C1 segment of cervical spinal cord (tissue), 14 donors: ENCODE data around the gene C17orf75.
"Not testable (repeated sequence)": the region's sequence is repeated elsewhere in the genome, so short reads cannot be mapped to it uniquely, and the experiment has no call there.

Experiments used
- DNase-seq, 14 donors: peaks; one replicate each; lab custom pipeline; 2025; lab: John Stamatoyannopoulos, UW

C17orf75 gene, protein sequence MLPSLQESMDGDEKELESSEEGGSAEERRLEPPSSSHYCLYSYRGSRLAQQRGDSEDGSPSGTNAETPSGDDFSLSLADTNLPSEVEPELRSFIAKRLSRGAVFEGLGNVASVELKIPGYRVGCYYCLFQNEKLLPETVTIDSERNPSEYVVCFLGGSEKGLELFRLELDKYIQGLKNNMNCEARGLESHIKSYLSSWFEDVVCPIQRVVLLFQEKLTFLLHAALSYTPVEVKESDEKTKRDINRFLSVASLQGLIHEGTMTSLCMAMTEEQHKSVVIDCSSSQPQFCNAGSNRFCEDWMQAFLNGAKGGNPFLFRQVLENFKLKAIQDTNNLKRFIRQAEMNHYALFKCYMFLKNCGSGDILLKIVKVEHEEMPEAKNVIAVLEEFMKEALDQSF

DNA sequence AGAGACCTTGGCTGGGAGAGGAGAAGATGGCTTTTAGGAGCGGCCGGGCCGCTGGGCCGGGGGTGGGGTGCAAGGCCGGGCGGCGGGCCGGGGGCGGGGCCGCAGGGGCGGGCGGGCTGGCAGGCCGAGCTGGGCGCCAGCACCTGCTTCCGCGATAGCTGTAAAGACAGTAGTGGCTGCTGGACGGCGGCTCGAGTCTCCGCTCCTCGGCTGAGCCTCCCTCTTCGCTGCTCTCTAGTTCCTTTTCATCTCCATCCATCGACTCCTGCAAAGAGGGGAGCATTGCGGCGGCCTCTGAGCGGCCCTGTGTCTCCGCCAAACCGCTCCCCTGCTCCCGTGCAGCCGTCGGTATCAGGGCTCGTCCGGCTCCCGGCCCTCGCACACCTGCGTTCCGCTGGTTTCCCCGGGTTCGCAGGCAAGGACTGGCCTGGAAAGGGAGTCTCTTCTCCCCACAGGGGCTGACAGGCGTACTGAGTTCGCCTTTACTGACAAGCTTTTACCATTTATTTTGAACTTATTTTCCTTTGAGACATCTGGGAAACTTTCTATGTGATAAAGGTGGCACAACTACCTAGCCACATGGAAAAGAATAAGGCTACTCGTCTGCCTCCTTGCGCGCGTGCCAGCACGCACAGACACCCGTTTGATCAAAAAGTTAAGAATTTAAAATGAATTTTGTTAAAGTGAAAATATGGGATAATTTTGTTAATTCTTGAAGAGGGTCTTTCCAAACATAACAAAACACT is at the start of gene C17orf75:
Gene C17orf75 (minus strand): TSS at position 317 of the 746 bp plus-strand sequence. CDS start 34 bp downstream, at position 283.
- DNase-seq = peak in 13 of 14 donors; percentile 30 to 81 (median 64)

DNA sequence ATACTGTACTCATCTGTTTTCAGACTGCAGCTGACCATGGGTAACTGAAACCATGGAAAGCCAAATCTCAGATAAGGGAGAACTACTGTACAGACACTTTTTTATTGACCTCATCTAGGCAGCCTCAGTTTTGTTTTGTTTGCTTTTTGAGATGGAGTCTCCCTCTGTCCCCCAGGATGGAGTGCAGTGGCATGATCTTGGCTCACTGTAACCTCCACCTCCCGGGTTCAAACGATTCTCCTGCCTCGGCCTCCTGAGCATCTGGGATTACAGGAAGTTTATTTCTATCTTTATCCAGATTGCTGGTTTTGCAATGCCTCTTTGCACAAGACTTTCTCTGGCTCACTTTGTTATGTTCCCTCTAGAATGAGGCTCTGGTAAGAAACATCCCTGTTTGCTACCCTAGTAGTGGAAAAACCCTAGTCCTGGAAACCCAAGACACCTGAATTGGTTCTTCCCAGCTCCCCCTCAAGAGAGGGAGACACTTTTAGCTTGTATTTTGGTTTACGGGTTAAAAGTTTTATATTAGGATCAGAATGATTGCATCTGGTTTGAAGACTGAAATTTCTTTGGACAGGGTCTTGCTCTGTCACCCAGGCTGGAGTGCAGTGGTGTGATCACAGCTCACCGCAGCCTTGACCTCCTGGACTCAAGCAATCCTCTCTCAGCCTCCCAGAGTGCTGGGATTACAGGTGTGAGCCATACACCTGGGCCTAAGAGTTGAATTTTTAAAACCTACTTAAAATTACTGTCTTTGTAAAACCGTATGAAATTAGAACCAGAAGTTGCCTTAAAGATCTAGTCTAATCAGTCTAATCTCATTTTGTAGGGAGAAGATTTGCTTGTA is 46.9 kb upstream of the C17orf75 start:
- no peak for DNase-seq

DNA sequence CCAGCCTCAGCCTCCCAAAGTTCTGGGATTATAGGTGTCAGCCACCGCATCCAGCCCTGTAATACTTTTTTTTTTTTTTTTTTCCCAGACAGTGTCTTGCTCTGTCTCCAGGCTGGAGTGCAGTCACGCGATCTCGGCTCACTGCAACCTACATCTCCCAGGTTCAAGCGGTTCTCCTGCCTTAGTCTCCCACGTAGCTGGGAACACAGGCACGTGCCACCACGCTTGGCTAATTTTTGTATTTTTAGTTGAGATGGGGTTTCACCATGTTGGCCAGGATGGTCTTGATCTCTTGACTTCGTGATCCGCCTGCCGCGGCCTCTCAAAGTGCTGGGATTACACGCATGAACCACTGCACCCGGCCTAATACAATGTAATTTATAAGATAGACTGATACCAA is 46.2 kb upstream of the C17orf75 start:
- DNase-seq = not testable (repeated sequence)

DNA sequence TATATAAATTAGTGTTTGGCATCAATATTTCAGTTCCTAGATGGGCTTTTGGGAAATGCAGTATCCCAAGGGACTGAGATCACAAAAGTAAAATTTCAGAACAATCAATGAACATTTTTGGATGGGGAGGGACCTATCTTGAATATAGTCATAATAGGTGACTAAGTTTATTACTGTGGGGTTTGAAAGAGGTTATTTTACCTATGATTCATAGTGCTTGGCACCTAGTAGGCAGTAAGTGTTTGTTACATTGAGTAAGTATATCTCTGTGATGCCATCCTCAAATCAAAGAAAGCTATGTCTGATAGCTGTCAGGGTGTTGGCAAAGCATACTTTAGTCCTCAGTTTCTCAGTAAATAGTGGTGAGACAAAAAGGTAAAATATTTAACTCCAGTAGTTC is 44.9 kb upstream of the C17orf75 start:
- DNase-seq = no peak

DNA sequence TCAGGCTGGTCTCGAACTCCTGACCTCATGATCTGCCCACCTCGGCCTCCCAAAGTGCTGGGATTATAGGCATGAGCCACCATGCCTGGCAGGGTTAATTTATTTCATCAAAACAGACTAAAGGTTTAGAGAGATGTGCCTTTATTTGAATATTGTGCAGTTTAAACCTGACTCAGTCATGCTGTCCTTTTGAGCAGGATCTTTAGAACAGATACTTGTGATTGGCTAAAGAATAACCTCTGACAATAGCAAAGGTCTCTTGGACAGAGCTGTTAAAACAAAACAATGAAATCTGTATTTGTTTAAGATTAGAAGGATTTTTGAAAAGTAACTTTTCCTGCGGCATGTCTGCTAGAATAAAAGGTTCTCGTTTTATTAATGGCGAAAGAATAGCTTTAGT is 44.0 kb upstream of the C17orf75 start:
- DNase-seq = no peak

DNA sequence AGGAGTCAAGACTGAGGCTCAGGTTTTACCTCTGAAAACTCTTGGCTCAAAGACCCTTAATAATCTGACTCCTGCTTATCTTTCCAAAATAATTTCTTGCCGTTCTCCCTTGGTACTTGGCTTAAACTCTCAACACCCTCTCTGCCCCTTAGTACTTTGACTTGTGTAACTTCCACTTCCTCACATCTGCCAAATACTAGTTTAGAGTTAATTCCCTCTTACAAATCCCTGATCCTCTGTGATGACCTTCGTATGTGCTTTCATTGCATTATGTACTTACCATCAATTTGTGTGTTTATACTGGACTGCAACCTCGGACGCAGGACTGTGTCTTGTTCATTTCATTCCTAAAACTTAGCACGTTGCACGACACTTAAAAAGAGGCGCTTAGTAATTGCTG is 43.1 kb upstream of the C17orf75 start:
- DNase-seq = no peak

DNA sequence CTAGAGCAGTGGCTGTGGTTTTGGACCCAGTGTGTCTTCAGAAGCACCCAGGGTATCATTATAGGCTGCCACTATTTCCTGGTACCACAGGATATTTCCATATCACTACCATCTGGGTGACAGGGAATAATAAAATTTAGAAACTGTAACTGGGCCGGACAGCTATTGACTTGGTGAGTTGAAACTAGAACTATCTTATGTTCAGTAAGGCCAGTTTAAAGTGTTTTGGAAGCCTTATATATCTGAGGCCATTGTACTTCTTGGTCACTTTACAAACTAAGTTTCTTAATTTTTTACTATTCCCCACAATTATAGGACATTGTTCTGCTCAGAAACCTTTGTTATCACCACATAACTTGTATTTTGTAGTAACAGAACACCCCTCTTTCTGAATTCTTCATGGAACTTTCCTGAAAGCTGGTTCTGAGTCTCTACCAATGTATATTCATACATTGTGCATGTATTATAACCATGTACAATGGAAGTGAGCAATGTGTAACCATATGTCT is 42.0 kb upstream of the C17orf75 start:
- DNase-seq = no peak

DNA sequence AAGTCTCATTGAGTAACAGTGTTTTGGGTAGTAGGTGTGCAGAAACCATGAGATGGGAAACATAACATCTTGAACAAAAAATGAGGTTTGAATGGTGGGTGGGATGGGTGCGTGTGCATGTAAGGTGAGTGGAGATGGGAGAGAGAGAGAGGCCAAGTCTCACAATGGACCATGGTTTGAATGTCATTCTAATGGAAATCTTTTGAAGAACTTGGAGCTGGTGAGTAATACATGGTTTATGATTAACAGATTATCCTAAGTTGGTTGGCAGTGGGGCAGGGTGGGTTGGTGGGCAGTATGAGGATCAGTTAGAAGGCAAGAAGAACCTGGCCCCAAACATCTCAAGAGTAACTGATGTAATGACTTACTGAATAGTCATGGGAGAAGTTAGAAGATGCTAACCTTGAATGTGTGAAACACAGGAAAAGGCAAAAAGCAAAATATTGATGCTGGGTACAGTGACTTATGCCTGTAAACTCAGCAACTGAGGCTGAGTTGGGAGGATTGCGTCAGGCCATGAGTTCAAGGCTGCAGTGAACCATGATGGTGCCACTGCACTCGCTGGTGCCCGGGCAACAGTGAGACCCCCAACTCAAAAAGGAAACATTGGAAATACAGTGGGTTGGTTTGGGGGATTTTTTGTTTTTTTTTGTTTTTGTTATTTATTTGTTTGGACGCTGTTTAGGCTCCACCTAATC is 40.7 kb upstream of the C17orf75 start:
- DNase-seq = no peak

DNA sequence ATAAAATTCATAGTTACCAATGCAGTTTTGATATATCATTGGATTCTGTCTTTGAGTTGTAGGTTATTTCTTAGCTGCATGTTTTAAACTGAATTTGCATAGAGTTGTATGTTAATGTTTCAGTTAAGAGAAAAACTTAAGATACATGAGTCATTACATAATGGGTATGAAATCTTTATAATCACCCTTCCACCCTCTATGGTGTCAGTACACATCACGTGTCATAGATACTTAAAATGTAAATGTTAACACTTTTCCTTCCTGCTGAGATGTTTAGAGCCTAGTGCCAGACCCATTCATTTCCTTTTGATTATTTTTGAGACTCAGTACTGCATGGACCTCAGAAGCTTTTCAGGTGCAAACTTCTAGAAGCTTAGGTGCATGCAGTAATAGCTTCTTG is 28.5 kb upstream of the C17orf75 start:
- no peak for DNase-seq

DNA sequence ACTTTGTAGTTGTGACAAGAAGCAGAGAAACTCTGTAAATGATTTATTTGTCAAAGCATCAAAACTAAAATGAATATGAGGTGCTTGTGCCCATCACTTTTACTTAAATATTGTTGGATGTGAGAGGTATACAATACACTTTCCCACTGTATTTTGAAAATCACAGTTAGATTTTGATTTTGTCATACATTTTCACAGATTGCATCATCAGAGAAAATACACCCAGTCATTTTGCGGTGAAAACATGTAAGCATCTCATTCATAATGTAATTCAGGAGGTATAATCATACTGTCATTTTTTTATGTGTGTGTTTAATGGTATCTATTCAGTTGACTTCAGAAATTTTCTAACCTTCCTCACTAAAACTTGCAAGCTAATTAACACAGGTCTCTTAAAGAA is 19.3 kb upstream of the C17orf75 start:
- DNase-seq = no peak

DNA sequence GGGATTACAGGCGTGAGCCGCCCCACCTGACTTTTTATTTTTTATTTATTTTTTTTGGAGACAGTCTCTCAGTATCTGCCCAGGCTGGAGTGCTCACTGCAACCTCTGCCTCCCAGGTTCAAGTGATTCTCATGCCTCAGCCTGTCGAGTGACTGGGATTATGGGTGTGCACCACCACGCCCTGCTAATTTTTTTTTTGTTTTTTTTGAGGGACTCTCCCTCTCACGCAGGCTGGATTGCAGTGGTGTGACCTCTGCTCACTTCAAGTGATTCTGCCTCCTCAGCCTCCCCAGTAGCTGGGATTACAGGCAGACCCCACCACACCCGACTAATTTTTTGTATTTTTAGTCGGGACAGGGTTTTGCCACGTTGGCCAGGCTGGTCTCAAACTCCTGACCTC is 15.6 kb upstream of the C17orf75 start:
- no peak for DNase-seq

DNA sequence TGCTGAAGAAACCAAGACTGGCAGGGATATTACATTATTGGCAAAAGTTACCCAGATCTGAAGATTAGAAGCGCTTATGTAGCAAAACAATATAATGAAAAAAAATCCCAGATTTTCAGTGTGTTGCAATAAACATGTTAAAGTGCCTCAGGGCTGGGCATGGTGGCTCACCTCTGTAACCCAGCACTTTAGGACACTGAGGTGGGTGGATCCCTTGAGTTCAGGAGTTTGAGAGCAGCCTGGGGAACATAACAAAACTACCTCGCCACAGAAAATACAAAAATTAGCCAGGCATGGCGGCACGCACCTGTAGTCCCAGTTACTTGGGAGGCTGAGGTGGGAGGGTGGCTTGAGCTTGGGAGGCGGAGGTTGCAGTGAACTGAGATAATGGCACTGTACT is 14.8 kb upstream of the C17orf75 start:
- no peak for DNase-seq

DNA sequence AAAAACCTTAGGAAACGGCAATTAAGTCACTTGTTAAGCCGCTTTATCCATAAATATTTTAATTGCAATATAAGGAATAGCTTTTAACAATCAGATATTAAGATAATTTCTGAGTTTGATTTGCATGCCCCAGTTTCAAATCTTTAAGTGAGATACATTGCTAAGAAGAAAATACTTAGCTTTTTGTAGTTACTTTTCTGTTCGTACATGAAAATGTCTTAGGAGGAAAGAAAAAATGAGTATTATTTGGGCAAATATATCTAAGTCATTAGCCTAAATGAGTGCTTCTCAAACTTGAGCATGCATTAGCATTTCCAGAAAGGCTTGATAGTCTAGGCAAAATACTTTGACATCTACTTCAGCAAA is 14.4 kb upstream of the C17orf75 start:
- no peak for DNase-seq

DNA sequence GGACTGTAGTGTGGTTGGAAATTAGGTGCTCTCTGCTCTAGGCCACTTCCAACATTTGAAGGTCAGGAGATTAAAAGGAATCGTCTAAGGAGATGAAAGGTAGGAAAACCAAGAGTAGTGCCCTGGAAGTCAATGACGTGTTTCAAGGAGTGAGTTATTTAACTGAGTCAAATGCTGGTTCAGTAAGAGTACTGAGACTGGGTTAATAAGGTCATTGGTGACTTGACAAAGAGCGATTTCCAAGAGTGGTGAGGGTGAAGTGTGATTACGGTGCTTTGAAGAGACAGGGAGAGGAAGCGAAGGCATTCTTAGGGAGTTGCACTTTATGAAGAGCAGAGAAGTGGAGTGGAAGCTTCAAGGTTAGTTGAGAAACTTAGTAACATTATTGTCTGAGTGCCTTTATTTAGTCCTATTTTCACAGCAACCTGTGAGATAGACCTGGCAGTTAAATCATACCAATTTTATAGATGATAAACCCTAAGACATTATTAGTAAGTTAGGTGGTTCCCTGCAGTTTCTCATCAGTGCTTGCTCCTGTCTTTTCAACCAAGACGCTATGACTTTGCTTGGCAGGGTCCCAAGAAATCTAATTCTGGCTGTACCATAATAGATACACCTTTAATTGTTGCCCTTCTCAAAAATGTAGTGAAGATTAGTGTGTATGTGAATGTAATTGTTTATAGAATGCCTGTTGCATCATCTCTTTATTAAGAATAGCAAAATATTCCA is 13.8 kb upstream of the C17orf75 start:
- DNase-seq = no peak

DNA sequence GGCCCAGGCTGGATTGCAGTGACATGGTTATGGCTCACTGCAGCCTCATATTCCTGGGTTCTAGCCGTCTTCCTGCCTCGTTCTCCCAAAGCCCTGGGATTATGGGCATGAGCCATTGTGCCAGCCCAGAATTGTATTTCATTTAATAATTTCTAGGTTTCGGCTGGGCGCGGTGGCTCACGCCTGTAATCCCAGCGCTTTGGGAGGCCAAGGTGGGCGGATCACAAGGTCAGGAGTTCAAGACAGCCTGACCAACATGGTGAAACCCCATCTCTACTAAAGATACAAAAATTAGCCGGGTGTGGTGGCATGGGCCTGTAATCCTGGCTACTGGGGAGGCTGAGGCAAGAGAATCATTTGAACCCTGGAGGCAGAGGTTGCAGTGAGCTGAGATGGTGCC is 10.8 kb upstream of the C17orf75 start:
- DNase-seq = not testable (repeated sequence)

DNA sequence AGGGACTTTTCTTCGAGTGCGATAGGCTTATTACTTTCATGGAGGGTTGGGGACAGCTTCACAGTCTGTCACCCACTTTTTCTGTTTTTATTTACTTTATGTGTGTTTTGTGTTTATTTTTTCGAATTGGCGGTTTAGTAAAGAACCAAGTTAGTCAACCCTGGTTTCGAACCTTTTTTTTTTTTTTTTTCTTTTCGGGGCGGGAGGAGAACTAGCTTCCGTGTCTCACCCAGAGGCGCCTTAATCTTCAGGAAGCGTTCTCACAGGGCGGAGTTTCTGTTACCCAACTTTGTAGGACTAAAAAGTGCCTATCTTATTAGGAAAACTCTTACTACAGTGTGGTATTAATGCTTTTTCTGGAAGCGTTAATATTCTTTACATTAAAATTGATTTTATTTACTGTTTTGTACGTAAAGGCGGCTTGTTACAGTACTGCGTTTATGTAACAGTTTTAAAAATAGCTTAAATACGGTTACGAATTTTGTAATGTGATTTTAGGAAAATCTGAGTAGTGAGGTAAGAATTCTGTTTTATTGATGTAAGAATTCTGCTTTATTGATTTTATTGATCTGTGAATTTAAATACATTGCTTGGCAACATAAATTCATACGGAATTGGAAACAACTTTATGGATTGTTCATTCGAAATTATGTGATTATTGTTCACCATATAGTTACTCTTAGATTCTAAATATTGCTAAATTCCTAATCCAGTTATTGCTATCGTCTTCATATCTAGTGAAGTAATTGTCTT is 8.9 kb upstream of the C17orf75 start:
- peak in 2 of 14 donors; percentile 11 to 29 for DNase-seq

DNA sequence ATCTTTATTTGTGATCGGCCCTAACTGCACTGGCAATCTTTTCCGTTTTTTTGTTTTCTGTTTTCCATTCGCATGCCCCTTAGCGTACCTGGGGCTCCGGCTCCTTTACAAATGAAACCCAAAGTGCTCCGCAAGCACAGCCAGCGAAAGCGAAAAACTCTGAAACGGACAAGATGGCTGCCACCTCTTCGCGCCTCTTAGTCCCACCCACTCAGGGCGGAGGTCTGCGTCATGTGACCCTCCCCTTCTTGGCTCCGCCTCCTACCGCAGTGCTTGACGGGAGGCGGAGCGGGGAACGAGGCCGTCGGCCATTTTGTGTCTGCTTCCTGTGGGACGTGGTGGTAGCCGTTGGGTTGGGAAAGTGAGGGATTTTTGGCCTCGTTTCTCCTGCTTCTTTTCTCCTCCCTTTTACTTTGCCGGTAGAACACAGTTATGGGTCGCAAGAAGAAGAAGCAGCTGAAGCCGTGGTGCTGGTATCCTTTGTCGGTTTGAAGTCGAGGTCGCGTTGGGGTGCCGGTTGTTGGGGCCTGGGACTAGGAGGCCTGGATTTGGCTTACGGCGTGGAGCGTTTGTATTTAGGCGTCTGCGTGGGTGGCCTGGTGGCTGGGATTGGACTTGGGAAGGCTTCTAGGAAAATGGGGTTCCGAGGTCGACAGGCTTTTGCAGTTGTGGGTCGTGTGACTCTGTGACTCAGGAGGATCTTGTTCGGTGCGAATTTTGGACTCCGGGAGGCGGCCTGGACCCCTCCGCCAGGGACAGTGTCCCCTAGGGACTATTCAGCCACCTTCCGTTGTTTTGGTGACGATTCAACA is 8.1 kb upstream of the C17orf75 start, which contains the start of gene ZNF207:
Gene ZNF207 (plus strand): TSS at position 304 of the 812 bp plus-strand sequence. CDS start 129 bp downstream, at position 433.
- DNase-seq = peak; percentile 39 to 93 (median 90)

DNA sequence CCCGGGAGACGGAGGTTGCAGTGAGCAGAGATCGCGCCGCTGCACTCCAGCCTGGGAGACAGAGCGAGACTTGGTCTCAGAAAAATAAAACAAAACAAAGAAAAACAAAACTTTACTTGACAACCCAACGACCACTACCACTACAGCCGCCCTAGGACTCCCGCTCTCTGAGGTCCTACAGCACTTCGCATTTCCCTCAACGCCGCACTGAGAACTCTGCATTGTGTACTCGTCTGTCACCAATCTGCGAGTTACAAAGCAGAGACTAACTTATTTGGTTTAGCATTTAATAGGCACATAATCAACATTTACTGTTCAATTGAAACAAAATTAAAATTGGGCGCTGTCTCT is 7.5 kb upstream of the C17orf75 start:
- DNase-seq = peak in 5 of 14 donors; percentile 16 to 38 (median 28)

DNA sequence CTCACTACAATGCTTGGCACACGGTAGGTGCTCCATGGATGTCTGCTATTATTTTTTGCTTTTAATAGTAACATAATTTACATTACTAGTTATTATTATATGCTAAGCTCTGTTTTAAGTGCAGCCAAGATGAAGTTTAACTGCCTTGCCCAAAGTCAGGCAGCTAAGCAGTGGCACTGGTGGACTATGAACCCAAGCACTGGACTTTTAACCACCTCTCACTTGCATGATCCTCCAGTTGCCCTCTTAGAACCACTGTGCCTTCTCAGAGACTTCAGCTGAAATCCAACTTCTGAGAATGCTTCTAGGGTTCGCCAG is 6.5 kb upstream of the C17orf75 start:
- no peak for DNase-seq
